ENCODE results near the gene LSAMP.
A peak's percentile ranks its signal among the peaks of the same experiment; 100 is the strongest.

Gene LSAMP

DNA sequence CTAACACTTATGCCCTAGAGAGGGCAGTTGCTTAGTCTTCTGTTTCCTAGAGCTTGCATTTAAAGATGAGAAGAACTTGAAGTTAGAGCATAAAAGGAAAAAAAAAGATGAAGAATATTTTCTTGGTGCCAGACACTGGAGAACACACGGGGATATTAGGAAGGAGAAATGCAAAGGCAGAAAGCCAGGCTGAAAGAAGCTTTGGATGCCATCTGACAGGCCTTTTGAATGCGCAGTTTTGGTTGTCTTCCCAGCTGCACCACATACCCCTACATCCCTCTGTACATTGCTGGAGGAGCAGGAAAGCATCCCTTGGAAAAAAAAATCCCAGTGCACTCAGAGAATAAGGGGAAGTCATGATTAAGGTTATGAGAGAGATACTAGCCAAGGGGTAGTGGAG is 443.1 kb downstream of the LSAMP start:
- no peaks in the 10 kb centered on the region for H3K9me3 ChIP-seq (ENCODE audit: insufficient read depth, low read depth, low read length)
- no CpG with 5 or more reads among the region's 2 CpGs for WGBS (ENCODE audit: extremely low coverage, insufficient coverage, insufficient read length)
- H3K79me1 ChIP-seq (ENCODE audit: low read length): no peaks in the 10 kb centered on the region
- no peaks in the 10 kb centered on the region for H3K27me3 ChIP-seq (ENCODE audit: insufficient read depth, low read length)
- H3K18ac ChIP-seq (ENCODE audit: low read length): no peak overlapping the region
- H3K27ac ChIP-seq (ENCODE audit: low read depth, low read length): no peak overlapping the region
- no peaks in the 10 kb centered on the region for H3K4me1 ChIP-seq (ENCODE audit: control insufficient read depth in 1 of 2, insufficient read depth in 2 of 2, low read length in 2 of 2)
- H2BK5ac ChIP-seq (ENCODE audit: low read depth, low read length, poor library complexity): no peak overlapping the region
- H3K9ac ChIP-seq (ENCODE audit: low read length): no peak overlapping the region
- no peak overlapping the region for H4K8ac ChIP-seq (ENCODE audit: low read depth, low read length)
- H3K4me2 ChIP-seq (ENCODE audit: low read length): no peak overlapping the region
- no peak overlapping the region for H2BK120ac ChIP-seq (ENCODE audit: insufficient read depth, low read length, poor library complexity)
- H2BK12ac ChIP-seq (ENCODE audit: low read length): no peak overlapping the region
- H4K91ac ChIP-seq (ENCODE audit: low read depth, low read length): no peak overlapping the region
- no peak overlapping the region for H3K4me3 ChIP-seq (ENCODE audit: low read depth, low read length)
- no peak overlapping the region for H3K14ac ChIP-seq (ENCODE audit: low read length)
- no peaks in the 10 kb centered on the region for H3K79me2 ChIP-seq (ENCODE audit: control insufficient read depth, insufficient read depth, low read length, poor library complexity)
- H2AFZ ChIP-seq (ENCODE audit: insufficient read depth, low read length, poor library complexity): no peak overlapping the region
- no peak overlapping the region for H2AK5ac ChIP-seq (ENCODE audit: low read length)
- no peak overlapping the region for H3K23ac ChIP-seq (ENCODE audit: low read length)
- no peak overlapping the region for H4K12ac ChIP-seq (ENCODE audit: low read depth, low read length)
- no peak overlapping the region for H3K4ac ChIP-seq (ENCODE audit: low read depth, low read length)
- no peak for DNase-seq
- H3K36me3 ChIP-seq (ENCODE audit: control insufficient read depth in 1 of 2, insufficient read depth in 2 of 2, low read length in 2 of 2): no peaks in the 10 kb centered on the region

DNA sequence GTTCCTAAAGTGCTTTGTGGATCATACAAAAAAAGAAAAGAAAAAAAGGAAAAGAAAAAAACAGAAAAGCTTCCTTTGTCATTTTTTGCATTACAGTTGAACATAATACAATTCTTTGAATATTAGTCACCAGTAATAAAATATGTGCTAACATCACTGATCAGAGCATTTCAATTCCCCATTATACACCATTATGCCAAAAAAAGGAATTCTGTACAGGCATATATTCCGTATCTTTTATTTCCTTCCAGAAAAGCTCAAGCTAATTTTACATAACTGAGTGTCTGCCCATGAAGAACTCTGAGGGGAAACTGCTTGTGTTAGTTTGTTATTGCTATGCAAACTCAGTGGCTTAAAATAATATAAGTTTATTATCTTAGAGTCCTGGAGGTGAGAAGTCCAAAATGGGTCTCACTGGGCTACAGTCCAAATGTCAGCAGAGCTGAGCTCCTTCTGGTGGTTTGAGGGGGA is 444.1 kb downstream of the LSAMP start:
- Histone ChIP-seq H4K8ac (ENCODE audit: low read depth, low read length) (no peak overlapping the region), H3K79me1 (ENCODE audit: low read length) (no peaks in the 10 kb centered on the region), H3K4me1 (ENCODE audit: control insufficient read depth in 1 of 2, insufficient read depth in 2 of 2, low read length in 2 of 2) (no peaks in the 10 kb centered on the region), H3K27ac (ENCODE audit: low read depth, low read length) (no peak overlapping the region), H3K4ac (ENCODE audit: low read depth, low read length) (no peak overlapping the region), H3K23ac (ENCODE audit: low read length) (no peak overlapping the region), H3K18ac (ENCODE audit: low read length) (no peak overlapping the region), H3K9me3 (ENCODE audit: insufficient read depth, low read depth, low read length) (no peaks in the 10 kb centered on the region), H3K79me2 (ENCODE audit: control insufficient read depth, insufficient read depth, low read length, poor library complexity) (no peaks in the 10 kb centered on the region), H4K91ac (ENCODE audit: low read depth, low read length) (no peak overlapping the region), H2BK120ac (ENCODE audit: insufficient read depth, low read length, poor library complexity) (no peak overlapping the region), H2AK5ac (ENCODE audit: low read length) (no peak overlapping the region), H2BK12ac (ENCODE audit: low read length) (no peak overlapping the region), H4K12ac (ENCODE audit: low read depth, low read length) (no peak overlapping the region), H3K9ac (ENCODE audit: low read length) (no peak overlapping the region), H3K36me3 (ENCODE audit: control insufficient read depth in 1 of 2, insufficient read depth in 2 of 2, low read length in 2 of 2) (no peaks in the 10 kb centered on the region), H2BK5ac (ENCODE audit: low read depth, low read length, poor library complexity) (no peak overlapping the region), H3K4me2 (ENCODE audit: low read length) (no peak overlapping the region), H3K14ac (ENCODE audit: low read length) (no peak overlapping the region), H3K4me3 (ENCODE audit: low read depth, low read length) (no peak overlapping the region), H3K27me3 (ENCODE audit: insufficient read depth, low read length) (no peaks in the 10 kb centered on the region), H2AFZ (ENCODE audit: insufficient read depth, low read length, poor library complexity) (no peak overlapping the region)
- WGBS (ENCODE audit: extremely low coverage, insufficient coverage, insufficient read length): no CpG with 5 or more reads among the region's 1 CpG
- no peak for DNase-seq

DNA sequence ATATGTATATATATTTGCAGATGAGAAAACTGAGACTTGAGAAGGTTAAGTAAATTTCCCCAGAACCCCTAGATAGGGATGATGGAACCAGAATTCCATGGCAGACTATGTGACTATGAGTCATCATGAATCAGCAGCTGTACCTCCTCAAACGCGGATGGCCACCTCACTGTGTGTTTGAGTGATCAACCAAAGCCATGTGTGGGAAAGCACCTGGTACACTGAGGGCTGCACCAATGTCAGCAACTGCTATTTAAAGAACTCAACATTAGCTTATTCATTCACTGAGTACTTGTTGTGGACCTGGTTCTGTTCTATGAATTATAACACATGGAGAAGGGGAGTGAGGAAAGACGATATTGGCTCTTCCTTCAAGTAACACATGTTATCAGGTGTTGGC is 445.0 kb downstream of the LSAMP start:
- Histone ChIP-seq H3K27me3 (ENCODE audit: insufficient read depth, low read length) (no peaks in the 10 kb centered on the region), H2BK12ac (ENCODE audit: low read length) (no peak overlapping the region), H3K18ac (ENCODE audit: low read length) (no peak overlapping the region), H3K4me1 (ENCODE audit: control insufficient read depth in 1 of 2, insufficient read depth in 2 of 2, low read length in 2 of 2) (no peaks in the 10 kb centered on the region), H3K79me1 (ENCODE audit: low read length) (no peaks in the 10 kb centered on the region), H2BK5ac (ENCODE audit: low read depth, low read length, poor library complexity) (no peak overlapping the region), H3K9me3 (ENCODE audit: insufficient read depth, low read depth, low read length) (no peaks in the 10 kb centered on the region), H2AFZ (ENCODE audit: insufficient read depth, low read length, poor library complexity) (no peak overlapping the region), H3K9ac (ENCODE audit: low read length) (no peak overlapping the region), H3K4me2 (ENCODE audit: low read length) (no peak overlapping the region), H2BK120ac (ENCODE audit: insufficient read depth, low read length, poor library complexity) (no peak overlapping the region), H3K4ac (ENCODE audit: low read depth, low read length) (no peak overlapping the region), H3K14ac (ENCODE audit: low read length) (no peak overlapping the region), H3K23ac (ENCODE audit: low read length) (no peak overlapping the region), H4K8ac (ENCODE audit: low read depth, low read length) (no peak overlapping the region), H4K12ac (ENCODE audit: low read depth, low read length) (no peak overlapping the region), H4K91ac (ENCODE audit: low read depth, low read length) (no peak overlapping the region), H3K36me3 (ENCODE audit: control insufficient read depth in 1 of 2, insufficient read depth in 2 of 2, low read length in 2 of 2) (no peaks in the 10 kb centered on the region), H3K27ac (ENCODE audit: low read depth, low read length) (no peak overlapping the region), H3K79me2 (ENCODE audit: control insufficient read depth, insufficient read depth, low read length, poor library complexity) (no peaks in the 10 kb centered on the region), H2AK5ac (ENCODE audit: low read length) (no peak overlapping the region), H3K4me3 (ENCODE audit: low read depth, low read length) (no peak overlapping the region)
- no CpG with 5 or more reads among the region's 3 CpGs for WGBS (ENCODE audit: extremely low coverage, insufficient coverage, insufficient read length)
- peak in 1 of 2 donors; percentile 3 for DNase-seq

DNA sequence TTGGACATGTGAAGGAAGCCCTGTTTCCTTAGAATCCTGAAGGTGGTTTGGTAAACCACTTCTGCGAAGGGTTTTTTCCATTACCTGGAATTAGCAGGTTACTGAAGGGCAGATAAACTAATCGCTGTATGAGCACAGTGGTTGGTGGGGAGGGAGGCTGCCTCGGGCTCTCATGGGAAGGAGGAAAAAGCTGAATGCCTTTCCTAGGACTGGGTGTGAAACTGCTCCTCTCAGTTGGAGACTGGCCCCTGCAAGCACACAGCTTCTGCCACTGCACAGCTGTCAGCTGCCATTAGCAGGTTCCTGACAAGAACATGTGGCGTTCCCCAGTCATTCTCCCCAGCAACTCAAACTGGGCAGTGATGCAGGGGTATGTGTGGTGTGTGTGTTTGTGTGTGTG is 445.7 kb downstream of the LSAMP start:
- Histone ChIP-seq H4K8ac (ENCODE audit: low read depth, low read length) (no peak overlapping the region), H4K12ac (ENCODE audit: low read depth, low read length) (no peak overlapping the region)
- no CpG with 5 or more reads among the region's 4 CpGs for WGBS (ENCODE audit: extremely low coverage, insufficient coverage, insufficient read length)

More for the DNA sequence above, 445.7 kb downstream of the LSAMP start:
- Histone ChIP-seq H3K4me1 (ENCODE audit: control insufficient read depth in 1 of 2, insufficient read depth in 2 of 2, low read length in 2 of 2) (no peaks in the 10 kb centered on the region), H2BK12ac (ENCODE audit: low read length) (no peak overlapping the region), H2AFZ (ENCODE audit: insufficient read depth, low read length, poor library complexity) (no peak overlapping the region), H3K4me3 (ENCODE audit: low read depth, low read length) (no peak overlapping the region), H3K9ac (ENCODE audit: low read length) (no peak overlapping the region), H2AK5ac (ENCODE audit: low read length) (no peak overlapping the region), H3K27ac (ENCODE audit: low read depth, low read length) (no peak overlapping the region), H2BK120ac (ENCODE audit: insufficient read depth, low read length, poor library complexity) (no peak overlapping the region), H3K9me3 (ENCODE audit: insufficient read depth, low read depth, low read length) (no peaks in the 10 kb centered on the region), H4K91ac (ENCODE audit: low read depth, low read length) (no peak overlapping the region), H3K18ac (ENCODE audit: low read length) (no peak overlapping the region), H3K79me1 (ENCODE audit: low read length) (no peaks in the 10 kb centered on the region), H3K4me2 (ENCODE audit: low read length) (no peak overlapping the region), H2BK5ac (ENCODE audit: low read depth, low read length, poor library complexity) (no peak overlapping the region), H3K14ac (ENCODE audit: low read length) (no peak overlapping the region), H3K23ac (ENCODE audit: low read length) (no peak overlapping the region), H3K79me2 (ENCODE audit: control insufficient read depth, insufficient read depth, low read length, poor library complexity) (no peaks in the 10 kb centered on the region), H3K36me3 (ENCODE audit: control insufficient read depth in 1 of 2, insufficient read depth in 2 of 2, low read length in 2 of 2) (no peaks in the 10 kb centered on the region), H3K27me3 (ENCODE audit: insufficient read depth, low read length) (no peaks in the 10 kb centered on the region), H3K4ac (ENCODE audit: low read depth, low read length) (no peak overlapping the region)
- DNase-seq: no peak

Data from trophoblast cell (in vitro differentiated cells and primary cell).